Retina (tissue), 1 donor: ENCODE results near the gene PROM1.

Source experiments
- DNase-seq: peaks from one replicate; pipeline ENCODE4 v3.0.0-alpha.2; 2016

The PROM1 gene

DNA sequence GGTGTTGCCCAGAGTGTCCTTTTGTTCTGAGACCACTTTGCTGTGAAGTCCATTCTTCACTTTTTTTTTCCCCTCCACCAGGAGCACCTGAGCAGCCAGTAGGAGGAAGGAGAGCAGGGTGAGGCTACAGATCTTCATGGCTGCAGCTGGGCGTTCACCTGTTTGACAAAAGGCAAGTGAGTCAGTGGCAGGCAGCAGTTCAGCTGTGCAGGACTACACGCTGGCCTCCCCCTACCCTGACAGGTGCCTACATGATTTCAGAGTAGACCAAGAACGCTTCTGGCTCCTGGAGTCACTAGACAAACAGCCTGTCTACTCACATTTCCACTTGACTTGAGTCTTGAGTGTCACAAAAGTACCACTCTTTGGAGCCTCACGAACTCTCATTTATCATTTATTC lies 147.3 kb downstream of the PROM1 start:
- no peak for DNase-seq

DNA sequence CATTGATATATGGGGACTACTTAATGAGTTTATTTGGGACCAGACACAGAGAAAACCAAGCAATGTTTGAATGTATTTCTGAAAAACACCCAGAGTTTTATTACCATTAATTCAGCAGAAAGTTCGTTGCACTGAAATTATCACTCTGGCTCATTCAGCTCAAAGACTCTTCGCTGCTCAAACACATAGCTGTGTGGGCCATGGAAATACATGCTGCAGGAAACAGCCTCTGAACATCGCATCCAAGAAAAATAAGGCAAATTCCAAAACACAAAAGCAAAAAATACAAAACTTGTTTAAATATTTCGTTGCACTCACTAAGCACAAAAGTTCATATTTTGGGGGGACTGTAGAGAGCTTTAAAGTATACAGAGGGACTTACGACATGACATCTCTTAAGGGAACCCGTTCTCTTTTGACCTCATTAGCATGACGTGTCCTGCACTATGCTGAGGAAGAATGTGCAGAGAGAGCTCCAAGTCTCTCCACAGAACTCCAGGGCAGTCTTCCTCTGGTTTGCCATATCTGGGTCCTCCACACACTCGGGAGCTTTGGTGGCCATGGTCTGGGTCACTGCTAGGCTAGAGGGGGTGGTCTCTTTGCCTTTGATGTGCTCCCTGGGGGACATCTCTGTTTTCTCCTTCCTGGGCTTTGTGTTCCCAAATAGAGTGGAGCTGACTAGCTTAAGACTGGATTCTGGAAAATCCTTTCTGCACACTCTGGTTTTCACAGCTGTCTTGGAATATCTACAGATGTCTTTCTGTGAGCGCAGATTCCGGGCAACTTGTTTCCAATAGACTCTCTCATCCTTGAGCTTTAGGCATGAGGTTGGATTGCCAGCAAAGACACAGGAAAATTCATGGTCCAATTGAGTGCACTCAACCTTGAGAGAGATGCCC lies 148.1 kb downstream of the PROM1 start:
- DNase-seq = no peak

DNA sequence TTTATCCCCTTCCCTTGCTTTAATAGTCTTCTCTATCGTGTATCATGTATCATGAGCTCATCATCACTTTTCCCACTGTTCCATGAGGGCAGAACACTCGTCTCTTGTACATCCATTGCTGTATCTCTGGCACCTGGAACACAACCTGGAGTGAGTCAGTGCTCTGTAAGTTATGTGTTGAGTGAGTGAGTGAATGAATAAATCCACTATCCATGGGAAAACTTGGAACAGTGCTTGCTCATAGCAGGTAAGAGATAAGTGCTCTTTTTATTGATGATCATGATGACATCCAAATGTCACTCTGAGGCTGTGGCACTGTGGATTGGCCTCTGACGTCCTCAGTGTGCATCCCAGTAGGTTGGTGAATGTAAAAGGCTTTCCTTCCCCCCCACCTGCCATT lies 149.6 kb downstream of the PROM1 start:
- DNase-seq = no peak

DNA sequence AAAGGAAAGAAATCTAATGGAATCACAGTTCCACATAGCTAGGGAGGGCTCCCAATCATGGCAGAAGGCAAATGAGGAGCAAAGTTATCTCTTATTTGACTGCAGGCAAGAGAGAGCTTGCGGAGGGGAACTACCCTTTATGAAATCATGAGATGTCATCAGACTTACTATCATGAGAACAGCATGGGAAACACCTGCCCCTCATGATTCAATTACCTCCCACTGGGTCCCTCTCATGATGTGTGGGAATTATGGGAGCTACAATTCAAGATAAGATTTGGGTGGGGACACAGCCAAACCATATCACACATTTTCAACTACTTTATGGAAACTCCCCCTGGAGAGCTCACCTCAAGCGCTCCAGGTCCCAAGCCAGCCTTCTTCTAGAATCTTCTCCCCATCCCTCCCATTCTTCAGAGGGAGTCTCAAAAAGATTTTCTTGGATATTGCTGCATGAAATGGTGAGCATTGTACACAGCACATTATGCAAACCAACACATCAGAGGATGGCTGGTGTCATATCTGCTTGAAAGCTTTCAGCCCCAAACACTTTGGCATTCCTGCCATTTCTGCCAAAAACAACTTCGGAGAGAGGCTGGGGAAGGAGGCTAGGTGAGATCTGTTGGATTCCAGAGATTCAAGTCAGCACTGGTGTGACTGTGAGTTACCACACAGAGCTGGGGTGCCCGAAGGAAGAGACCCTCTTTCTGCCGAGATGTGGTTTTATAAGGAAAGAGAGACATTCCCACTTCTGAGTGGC lies 152.2 kb downstream of the PROM1 start:
- no peak for DNase-seq

DNA sequence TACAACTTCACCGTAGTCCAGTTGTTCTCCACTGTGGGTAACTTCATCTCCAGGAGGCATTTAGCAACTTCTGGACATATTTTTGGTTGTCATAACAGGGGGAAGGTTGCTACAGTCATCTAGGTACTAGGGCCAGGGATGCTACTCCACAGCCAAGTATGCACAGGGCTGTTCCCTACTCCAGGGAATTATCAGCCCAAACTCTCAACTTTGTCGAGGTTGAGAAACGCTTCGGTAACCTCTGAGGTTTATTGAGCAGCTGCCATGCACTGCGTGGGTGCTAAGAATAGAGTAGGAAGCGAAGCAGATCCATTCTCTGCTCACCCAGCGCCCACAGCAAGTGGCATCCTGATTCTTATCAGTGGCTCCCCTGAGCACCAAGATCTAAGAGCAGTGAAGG lies 153.5 kb downstream of the PROM1 start:
- no peak for DNase-seq

DNA sequence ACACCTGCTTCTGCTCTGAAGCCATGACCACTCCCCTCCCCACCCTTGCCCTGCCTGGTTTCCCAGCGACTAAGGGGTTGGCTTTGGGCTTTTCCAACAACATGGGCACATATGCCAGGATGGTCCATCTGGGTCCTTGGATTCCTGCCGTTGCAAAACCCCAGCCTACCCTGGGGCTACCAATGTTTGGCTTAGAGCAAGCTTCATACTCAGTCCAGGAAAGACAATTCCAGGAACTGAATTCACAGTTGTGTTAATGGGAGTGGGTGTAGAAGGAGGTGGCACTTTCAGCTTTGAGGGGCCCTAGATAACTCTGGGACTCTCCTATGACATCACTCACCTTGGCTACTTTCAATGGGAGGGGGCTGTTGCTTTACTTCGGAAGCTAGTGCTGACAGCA lies 154.3 kb downstream of the PROM1 start:
- DNase-seq = no peak

DNA sequence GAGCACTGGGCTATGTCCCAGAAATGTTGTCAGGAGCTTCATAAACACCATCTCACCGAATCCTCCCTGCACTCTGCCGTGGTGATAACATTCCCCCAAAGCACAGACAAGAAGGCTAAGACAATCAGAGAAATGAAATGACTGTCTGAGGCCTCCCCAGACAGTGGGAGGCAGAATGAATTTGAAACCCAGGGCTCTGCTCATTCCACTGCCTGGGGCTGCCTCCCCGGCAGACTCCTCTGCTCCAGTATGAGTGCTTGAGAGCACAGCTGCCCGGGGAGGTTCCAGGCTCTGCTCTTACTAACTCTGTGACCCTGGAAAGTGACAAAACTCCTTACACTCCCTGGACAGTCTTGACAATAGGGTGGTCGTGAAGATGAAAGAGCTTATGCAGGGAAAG lies 154.9 kb downstream of the PROM1 start:
- DNase-seq = no peak

DNA sequence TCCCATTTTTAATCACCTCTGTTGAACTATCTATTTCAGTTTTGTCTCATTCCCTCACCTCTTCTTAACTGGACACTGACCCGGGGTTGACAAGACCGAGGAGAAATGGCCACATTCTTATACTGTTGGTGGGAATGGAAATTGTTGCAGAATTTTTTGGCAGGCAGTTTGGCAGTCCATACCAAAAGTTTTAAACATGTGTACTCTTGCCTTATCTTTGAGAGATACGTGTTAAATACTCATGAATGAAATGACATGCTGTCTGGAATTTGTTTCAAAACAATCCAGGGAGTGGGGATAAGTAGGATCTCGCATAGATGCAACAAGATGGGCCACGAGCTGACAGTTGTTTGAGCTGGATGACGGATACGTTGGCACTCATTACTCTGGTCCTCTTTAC lies 157.3 kb downstream of the PROM1 start:
- no peak for DNase-seq

DNA sequence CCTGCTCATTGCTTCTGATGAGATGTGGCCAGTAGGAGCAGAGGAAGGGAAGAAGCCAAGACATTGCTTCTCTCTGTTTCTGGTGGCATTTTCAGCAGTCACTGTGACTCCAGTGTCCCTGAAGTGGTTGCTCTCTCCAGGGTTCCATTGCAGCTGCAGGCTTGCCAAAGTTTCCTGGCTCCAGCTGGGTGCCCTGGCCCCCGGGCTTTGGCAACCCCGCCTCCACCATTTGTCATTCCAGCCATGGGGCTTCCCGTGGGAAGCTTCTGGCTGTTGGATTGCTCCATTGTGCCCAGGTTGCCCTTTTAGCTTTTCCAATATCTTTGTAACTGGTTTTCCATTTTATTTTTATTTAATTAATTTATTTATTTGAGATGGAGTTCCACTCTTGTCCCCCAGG lies 158.0 kb downstream of the PROM1 start:
- DNase-seq = no peak

DNA sequence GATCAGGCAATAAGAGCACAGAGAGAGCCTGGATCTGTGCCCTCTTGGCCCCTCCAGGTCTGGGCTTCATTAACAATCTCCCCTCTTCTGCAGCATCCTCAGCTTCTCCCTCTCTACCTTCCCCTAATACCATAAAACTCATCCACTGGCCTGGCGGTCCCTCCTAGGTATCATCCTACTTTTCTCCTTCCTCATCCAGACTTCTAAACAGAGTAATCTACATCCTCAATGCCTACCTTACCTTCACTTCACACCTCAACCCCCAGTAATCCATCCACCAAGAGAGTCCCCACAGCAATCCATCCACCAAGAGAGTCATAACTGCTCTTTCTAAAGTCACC lies 162.3 kb downstream of the PROM1 start:
- DNase-seq = no peak

DNA sequence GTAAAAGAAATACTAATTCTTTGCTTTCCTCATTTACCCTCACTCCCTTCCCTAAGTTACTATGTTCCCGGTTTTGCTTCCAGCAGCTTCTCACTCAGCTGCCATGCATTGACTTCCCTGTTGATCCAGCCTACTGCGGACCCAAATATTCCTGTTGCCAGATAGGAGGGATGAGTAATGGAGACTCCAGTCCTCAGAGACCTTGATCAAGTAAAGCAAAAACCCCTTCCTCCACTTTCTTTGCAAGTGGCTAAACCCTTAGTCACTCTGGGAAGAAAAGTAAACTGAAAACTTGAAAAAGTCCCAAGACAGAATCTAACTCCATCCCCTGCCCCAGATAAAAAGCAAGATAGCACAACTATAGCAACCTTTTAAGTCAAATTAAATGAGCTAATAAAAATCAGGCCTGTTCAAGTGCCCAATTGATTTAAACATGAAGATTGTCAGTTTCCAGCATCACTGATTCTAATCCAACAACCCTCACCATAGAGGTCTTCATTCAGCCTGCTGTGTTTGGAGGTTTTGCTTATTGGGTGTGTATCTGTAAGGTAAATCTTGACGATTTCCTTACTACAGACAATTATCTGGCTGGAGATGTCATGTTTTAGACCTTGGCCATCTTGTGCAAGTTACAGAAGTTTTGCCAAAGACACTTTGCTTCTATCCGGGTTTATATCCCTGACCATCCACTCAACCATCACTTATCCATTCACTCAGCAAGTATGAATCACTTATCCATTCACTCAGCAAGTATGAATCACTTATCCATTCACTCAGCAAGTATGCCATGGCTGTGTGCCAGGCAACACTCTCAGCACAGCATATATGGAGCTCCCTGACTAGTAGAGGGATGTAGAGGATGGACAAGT lies 162.9 kb downstream of the PROM1 start:
- DNase-seq = no peak

DNA sequence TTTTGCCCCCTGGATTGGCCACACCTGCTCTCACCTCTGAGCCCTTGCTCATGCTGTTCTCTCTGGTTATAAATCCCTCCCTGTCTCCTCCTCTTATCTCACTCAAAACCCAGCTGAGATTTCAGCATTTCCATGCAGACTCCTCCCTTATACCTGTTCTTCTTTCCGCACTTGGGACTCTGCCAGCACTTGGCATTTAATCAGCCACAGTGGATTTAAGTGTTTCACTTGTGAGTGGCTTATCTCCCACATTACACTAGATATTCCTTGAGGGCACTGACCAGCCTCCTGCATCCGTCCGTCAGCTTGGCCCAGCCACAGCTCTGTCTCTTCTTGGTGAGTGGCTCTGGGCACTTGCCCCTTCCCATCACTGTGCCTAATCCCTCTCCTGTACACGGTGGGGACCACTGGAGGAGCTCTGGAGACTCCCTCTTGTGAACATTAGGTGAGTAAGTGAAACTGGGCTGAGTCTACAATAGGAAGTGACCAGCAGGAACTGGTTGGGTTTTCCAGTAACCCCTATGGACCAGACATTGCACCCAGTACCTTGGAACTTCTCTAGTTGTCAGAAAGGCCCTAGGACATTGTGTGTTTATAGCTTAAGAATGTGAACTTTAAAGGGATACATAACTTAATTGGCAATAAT lies 165.2 kb downstream of the PROM1 start:
- DNase-seq = no peak
